Stimulated activated CD8-positive, alpha-beta memory T cell treated with anti-CD3 and anti-CD28 coated beads, Interleukin-7, amount 100 ng/mL, for 48 hours (primary cell): Measurements from ENCODE around the gene CCDC85C.
A peak's percentile ranks its signal among the peaks of the same experiment; 100 is the strongest.

Experiments
- DNase-seq, 2 donors: peaks; one replicate each; pipeline ENCODE4 v3.0.0-alpha.2; 2020; ENCODE audit warnings: low read depth in 1 of 2; ENCODE audit errors: extremely low read depth in 1 of 2

Gene CCDC85C

GRCh38 chr14:99497341-99497740 is 106.7 kb downstream of the CCDC85C start:
- no peak for DNase-seq

- DNase-seq: no peak
Measured at GRCh38 chr14:99484106-99484505, 119.9 kb downstream of the CCDC85C start.

DNA sequence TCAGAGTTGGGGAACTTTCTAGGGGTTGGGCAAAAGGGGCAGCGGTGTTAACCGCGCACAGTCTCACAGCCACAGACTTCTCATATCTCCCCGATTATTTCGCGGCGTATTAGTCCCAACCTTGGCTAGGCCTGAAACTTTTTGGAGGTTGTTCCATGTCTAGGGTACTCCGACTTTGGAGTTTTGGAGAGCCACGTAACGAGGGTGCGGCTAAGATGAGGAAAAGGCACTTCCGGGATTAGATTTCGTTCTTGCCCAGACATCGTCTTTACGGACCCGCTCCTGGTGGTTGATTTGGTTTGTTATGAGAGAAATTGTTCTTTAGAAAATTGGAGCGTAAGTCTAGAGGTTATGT is 122.3 kb downstream of the CCDC85C start:
- DNase-seq: no peak

DNA sequence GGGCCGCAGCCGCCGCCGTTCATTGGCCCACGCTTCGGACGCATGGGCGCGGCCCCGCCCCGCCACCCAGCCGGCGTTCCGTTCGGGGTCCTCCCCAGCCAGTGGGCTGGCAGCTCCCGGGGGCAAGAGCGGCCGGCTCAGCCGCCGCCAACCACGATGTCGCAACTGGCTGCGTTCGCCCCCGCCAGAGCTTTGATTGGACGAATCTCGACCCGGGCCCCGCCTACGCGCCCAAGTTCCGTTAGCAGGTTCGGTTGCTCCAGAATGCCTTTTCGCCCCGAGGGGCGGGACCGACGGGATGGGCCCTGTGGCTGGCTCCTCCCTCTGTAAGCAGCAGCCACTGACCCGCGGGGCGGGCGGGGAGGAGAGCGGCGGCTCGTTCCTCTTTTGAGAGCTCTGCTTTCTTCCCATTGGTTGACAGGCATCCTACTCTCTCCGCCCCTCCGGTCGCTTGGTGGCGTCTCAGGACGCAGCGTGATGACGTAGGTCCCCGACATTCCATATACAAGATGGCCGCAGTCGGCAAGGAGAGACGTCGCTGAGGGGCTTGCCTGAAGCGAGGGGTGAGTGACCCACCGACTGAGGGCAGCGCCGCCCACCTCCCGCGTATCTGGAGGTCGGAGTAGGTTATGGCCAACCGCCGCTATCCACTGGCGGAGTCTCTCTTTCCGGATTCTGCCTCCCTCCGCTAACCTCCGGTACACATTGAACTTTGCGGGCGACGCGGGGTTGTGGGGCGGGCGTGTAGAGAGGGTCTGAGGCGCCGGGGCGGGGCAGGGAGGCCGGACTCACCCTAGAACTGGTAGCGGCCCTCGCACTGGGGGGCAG is 122.9 kb downstream of the CCDC85C start, which contains the start of gene CCNK:
TSS of gene CCNK (plus strand) at position 493 of the 828 bp plus-strand sequence. CDS start 11,269 bp downstream, outside the sequence.
- peak; percentile 100 for DNase-seq

DNA sequence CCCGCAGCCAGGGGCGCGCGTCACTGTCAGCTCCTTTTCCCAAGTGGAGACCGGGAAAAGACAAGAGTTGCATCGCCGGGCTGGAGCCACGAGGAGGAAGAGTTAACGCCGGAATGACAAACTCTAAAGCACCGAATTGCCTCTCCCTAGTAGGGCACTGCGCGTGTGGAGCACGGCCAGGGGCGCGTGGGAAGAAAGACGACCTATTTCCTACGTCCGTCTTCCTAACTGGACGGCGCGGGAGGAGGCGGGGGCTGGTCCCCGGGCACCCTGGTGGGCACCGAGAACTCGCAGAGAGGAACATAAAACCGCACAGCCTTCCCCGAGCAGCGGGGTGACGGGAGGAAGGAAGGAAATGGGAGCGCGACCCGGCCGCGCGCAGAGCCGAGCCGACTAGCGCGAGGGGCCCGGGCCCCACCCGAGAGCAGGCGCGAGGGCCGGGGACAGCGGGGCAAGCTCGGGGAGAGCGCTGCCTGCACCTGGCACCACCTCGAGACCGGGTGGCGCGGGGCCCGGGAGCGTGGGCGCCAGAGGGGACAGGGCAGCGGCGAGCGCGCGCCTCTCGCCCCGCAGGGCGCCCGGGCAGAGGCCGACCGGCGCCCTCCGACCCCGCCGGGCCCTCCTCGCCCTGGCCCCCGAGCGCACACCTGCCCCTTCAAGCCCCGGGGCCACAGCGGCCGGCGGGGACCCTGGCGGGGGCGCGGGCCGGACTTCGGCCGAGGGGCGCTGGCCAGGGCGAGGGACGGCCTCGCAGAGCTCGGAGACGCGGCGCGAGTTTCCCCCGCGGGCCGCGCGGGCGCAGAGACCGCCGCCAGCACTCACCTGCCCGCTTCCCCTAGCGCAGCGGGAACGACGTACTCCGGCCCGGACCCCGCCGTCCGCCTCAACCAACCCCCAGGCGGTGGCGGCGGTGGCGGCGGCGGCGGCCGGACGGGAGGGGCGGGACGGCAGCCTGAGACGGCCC is 123.8 kb downstream of the CCDC85C start, which contains the start of gene SETD3:
TSS of gene SETD3 (minus strand) at position 954 of the 964 bp plus-strand sequence. CDS start 15,054 bp downstream, outside the sequence.
- peak; percentile 19 to 23 for DNase-seq

DNA sequence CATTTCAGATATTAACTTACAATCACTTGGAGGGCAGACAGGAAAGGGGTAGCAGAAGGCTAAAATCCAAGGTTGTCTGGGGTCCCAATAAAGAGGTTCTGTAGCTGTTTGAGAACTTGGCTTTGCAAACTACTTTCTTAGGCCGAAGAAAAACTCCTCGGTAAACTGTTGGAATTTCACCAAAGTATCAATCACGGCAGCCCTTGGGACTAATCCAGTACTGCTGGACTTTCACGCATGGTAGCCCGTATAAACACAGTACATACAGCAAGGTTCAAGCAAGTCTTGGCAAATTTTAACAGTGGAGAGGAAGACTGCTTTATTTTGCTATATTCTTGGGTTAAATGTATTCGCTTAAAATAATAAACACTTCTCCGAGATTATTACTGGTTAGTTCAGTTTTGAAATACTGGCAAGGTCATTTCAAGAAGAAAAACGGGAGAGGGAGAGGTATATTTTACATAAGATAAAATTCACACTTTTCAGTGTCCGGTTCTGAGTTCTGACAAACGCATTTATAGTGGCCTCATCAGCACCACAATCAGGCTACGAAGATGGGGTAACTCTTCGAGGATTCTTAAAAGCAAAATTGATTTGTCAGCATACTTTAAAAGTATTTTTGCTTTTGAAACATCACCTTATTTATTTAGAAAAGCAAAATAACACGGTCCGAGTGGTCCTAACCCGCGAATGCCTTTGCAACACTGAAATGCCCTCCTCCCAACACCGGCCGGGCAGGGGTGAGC is 124.7 kb downstream of the CCDC85C start:
- DNase-seq: no peak

DNA sequence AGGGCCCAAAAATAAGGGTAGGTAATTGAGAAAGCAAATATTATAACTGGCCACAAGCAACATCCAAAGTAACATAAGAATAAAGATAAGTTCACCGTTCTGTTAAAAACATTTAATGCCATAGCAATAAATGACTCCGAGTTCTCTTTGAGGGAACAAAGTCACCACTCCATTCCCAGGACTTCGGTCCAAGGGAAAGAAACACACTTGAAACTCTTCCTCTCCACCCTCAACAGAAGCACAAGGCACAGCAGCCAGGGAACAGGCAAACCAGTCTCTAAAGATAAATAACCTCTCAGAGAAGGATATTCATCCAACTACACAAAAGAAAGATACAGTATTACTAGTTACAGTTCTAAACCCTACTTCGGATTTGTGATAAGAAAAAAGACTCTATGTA is 125.9 kb downstream of the CCDC85C start:
- DNase-seq: no peak

DNA sequence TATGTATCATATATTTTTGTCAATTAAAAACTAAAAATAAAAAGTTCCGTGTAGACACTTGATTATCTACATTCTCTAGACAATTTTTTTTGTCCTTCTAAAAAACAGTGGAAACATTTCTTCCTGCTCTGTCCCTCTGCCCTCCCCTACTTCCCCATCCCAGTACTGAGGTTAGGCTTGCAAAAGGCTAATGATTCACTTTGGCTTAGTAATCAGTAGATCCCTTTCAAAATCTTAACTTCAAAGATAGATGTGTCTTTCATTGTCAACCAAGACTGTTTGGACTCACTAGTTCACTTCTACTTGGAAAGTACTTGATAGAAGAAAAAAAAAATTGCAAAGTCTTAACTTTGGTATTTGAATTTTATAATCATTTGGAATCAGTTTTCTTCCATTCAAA is 127.1 kb downstream of the CCDC85C start:
- DNase-seq: no peak

- DNase-seq: no peak
Measured at GRCh38 chr14:99475660-99476059, 128.3 kb downstream of the CCDC85C start.

DNA sequence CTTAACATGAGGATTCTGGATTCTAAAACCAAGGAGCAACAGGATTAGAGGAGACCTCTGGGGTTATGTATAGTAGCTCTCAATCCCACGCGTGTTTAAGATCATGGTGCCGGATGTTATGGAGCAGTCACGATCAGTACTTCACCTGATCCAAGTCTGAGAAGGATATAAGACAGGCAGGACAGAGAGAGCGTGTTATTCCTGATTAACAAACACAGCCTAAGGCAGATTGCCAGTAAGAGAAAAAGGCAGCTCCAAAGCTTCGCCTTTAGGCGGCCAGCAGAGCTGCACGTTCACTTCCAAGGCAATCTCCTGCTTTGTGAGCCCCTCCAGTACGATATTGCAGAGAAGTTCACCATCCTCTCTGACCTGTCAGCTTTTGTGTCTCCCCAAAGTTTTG is 128.8 kb downstream of the CCDC85C start:
- DNase-seq: no peak

GRCh38 chr14:99473458-99473857 is 130.5 kb downstream of the CCDC85C start:
- DNase-seq: no peak

DNA sequence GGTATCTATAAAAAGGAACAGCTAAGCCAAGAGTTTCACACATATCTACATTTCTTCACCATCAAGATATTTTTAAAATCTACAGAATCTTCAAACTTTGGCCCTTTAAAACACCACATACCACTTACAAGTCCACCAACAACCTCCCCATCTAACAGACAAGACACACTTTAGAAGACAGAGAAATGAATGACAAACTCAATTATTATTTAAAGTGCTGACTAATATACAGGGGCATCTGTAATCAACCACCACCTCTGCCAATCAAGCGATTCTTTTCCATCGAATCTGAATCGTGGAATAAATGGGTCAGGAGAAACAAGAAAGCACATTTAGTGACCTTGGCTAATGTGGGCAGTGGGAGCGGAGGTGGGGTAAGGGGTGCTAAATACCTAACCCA is 131.1 kb downstream of the CCDC85C start:
- no peak for DNase-seq

GRCh38 chr14:99471731-99472130 is 132.3 kb downstream of the CCDC85C start:
- DNase-seq: no peak

- DNase-seq: no peak
Measured at GRCh38 chr14:99468836-99469592, 135.0 kb downstream of the CCDC85C start.

GRCh38 chr14:99468081-99468480 is 135.9 kb downstream of the CCDC85C start:
- no peak for DNase-seq

GRCh38 chr14:99467336-99468078 is 136.5 kb downstream of the CCDC85C start:
- no peak for DNase-seq

- DNase-seq: no peak
Measured at GRCh38 chr14:99466758-99467157, 137.2 kb downstream of the CCDC85C start.

DNA sequence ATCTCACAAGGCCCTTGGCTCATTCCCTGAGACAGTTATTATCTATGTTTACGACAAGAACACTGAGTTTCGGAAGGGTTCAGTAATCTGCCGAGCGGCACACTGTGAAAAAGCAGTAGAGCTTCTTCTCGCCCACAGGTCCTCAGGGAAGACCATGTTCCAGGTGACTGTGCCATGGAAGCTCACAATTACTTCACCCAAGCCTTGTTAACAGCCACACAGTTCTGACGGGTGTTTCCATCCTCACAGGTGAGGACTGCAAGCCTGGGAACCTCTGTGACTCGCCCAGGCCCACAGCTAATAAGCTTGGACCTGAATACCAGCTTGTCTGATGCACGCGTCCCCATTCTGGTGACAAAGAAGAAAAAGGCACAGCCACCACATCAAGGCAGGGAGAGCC is 138.7 kb downstream of the CCDC85C start:
- DNase-seq: no peak

DNA sequence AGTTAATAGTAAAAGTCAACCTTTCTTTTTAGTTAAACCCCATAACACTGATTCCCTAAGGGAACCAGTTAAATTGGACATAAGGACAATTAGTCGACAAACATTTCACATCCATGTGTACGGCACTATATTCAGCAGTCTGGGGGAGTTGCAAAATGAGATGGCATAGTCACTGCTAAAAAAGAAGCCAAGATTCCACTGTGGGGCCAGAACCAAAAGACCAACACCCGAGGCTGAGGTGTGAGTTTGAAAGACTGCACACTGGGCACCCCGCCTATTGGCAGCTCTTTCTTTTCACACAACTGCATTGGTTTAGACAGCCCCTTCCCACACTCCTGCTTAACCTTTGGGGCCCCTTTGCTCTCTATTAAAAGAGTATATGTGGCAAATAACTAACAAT is 140.0 kb downstream of the CCDC85C start:
- DNase-seq: no peak
